SJSA1 (cell line): Measurements from ENCODE around the gene ATP8B3. TPM values are rescaled to one million over a fixed set of nuclear protein-coding genes. Genes with fewer than 3 reads are reported as not detected.
"Not testable (repeated sequence)": the region's sequence is repeated elsewhere in the genome, so short reads cannot be mapped to it uniquely, and the experiment has no call there.

Experiments
- DNase-seq, 2 experiments: peaks; one replicate each; pipeline ENCODE4 v3.0.0-alpha.2; 2015 to 2020; ENCODE audit warnings: low spot score in 2 of 2, low read depth in 1 of 2
- H3K27ac ChIP-seq: fragments of 250-450 bp; sonication (Bioruptor Pico); 2 replicates; pipeline ENCODE4 v1.5.1; 2020; ENCODE audit warnings: mild to moderate bottlenecking, moderate library complexity
- H3K27me3 ChIP-seq: fragments of 250-450 bp; sonication (Bioruptor Pico); replicated peaks from 2 replicates; pipeline ENCODE4 v1.5.1; 2020; ENCODE audit warnings: mild to moderate bottlenecking, moderate library complexity
- H3K36me3 ChIP-seq: fragments of 250-450 bp; sonication (Bioruptor Pico); 2 replicates; pipeline ENCODE4 v1.5.1; 2020; ENCODE audit warnings: mild to moderate bottlenecking
- H3K4me1 ChIP-seq: fragments of 250-450 bp; sonication (Bioruptor Pico); replicated peaks from 2 replicates; pipeline ENCODE4 v1.6.1; 2021; ENCODE audit warnings: mild to moderate bottlenecking
- H3K4me3 ChIP-seq: fragments of 250-450 bp; sonication (Bioruptor Pico); 2 replicates; pipeline ENCODE4 v1.5.1; 2020; ENCODE audit warnings: mild to moderate bottlenecking
- H3K9me3 ChIP-seq: fragments of 250-450 bp; sonication (Bioruptor Pico); replicated peaks from 2 replicates; pipeline ENCODE4 v1.5.1; 2020; ENCODE audit warnings: mild to moderate bottlenecking
- total RNA-seq: library from RNA; depleted of rRNA; stranded (reverse); fragments of >200 nt; shearing (Covaris generic); gene quantifications from 2 replicates; pipeline ENCODE4 v1.2.3, GENCODE V29; 2014

ATP8B3 gene
- total RNA-seq, 1 experiment from 2014 or later, result 3.8 TPM

- Histone ChIP-seq H3K36me3 (no peaks in the 10 kb centered on the region), H3K27me3 (peaks cover 84% of the 10 kb centered on the region), H3K4me3 (no peak overlapping the region), H3K27ac (no peak overlapping the region), H3K9me3 (no peaks in the 10 kb centered on the region), H3K4me1 (no peaks in the 10 kb centered on the region)
- DNase-seq, result no peak
These were observed 47.3 kb downstream of the ATP8B3 start for GRCh38 chr19:1764729-1765128.

- no peak for DNase-seq
- H3K27me3 ChIP-seq, result peaks cover 92% of the 10 kb centered on the region
- H3K4me1 ChIP-seq, result no peaks in the 10 kb centered on the region
- H3K36me3 ChIP-seq, result no peaks in the 10 kb centered on the region
- H3K9me3 ChIP-seq, result no peaks in the 10 kb centered on the region
- no peak overlapping the region for H3K4me3 ChIP-seq
- no peak overlapping the region for H3K27ac ChIP-seq
These were observed 48.1 kb downstream of the ATP8B3 start for GRCh38 chr19:1763648-1764639.

DNA sequence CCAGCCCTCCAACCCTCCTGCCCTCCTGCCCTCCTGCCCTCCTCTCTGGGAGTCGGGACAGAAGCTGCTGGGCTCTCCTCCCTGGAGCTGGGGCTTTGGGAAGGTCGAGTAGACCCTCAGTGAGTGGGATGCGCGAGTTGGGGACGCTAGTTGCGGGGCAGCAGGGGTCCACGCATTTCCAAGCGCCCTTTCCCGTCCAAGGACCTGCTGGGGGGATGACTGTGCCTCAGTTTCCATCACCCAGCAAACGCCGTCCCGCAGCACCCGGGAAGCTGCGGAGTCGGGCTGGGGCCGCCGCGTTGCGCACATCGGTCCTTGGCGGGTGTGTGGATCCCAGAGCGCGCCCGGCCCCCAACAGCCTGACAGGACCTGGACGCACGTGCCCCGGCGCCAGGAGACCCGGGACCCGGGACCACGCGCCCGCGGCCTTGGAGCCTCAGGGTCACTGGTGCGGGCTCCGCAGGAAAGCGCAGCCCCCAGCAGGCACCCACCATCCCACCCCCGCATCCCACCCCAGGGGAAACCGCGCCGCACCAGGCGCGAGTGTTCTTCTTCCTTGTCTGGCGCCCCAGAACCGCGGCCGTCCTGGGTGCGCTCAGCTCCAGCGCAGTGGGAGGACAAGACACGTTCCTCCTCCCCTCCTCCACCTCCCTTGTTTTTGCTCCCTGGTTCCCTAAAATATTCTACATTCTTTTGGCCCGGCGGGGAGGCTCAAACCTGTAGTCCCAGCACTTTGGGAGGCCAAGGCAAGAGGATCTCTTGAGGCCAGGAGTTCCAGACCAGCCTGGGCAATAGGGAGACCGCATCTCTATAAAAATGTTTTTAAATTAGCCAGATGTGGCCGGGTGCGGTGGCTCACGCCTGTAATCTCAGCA, 49.6 kb downstream of the ATP8B3 start:
- Histone ChIP-seq H3K4me3 (no peak overlapping the region), H3K27me3 (peaks cover 94% of the 10 kb centered on the region), H3K4me1 (no peaks in the 10 kb centered on the region), H3K36me3 (no peaks in the 10 kb centered on the region), H3K27ac (no peak overlapping the region), H3K9me3 (no peaks in the 10 kb centered on the region)
- no peak for DNase-seq

DNA sequence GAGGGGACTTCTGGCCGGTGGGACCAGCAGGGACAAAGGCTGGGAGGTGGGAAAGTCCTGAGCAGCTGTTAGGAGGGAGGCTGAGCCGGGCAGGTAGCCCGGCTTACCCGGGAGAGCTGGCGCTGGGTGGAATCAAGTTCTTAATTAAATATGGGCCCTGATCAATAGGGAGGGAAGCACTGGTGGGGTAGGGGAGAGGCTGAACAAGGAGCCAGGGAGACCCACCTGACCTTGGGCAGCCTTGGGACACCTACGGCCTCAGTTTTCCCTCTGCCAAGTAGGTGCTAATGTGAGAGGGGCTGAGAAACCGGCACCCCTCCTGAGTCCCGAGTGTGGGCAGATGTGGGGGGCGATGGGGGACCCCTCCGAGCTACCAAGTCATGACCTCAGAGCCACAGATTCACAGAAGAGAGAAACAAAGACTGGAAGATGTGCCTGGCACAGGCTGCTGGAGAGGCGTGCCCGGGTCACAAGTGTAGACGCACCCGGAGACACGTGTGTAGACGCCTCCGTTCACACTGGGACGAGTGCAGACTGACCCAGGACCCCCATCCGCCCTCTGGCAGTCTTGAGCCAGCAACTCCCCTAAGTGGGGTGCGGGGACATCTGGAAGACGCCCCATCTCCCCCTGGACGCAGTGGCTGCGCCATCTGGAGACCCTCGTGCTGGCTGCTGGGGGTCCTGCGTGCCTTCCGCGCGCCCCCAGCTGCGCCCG, 50.4 kb downstream of the ATP8B3 start:
- H3K4me3 ChIP-seq, result no peak overlapping the region
- no peak overlapping the region for H3K27ac ChIP-seq
- no peak for DNase-seq
- no peaks in the 10 kb centered on the region for H3K9me3 ChIP-seq
- peaks cover 94% of the 10 kb centered on the region for H3K27me3 ChIP-seq
- no peaks in the 10 kb centered on the region for H3K4me1 ChIP-seq
- H3K36me3 ChIP-seq, result no peaks in the 10 kb centered on the region

- H3K36me3 ChIP-seq, H3K4me3 ChIP-seq, DNase-seq, H3K4me1 ChIP-seq, H3K9me3 ChIP-seq, H3K27ac ChIP-seq: not testable (repeated sequence)
- H3K27me3 ChIP-seq, result peaks cover 94% of the 10 kb centered on the region
These were observed 51.1 kb downstream of the ATP8B3 start for GRCh38 chr19:1760786-1761527.

DNA sequence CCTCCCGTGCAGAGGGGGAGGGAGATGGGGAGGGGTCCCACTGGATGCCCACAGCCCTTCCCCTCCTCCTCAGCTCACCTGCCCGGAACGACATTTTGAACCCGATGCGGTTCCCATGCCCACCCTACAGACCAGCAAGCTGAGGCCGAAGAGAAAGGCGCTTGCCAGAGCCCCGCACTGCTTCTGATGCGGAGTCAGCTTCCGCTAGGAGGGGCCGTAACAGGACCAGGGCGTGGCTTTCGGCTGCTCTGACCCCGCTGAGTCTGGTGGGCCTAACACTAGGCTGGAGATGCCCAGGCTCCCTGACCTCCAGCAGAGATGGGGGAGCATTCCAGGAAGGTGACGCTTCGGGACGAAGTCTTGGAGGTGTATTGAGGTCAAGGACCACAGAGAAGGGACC, 52.1 kb downstream of the ATP8B3 start:
- Histone ChIP-seq H3K27ac (no peak overlapping the region), H3K4me3 (no peak overlapping the region), H3K27me3 (peaks cover 94% of the 10 kb centered on the region), H3K4me1 (no peaks in the 10 kb centered on the region), H3K9me3 (no peaks in the 10 kb centered on the region; the same call in 1 of the 2 replicates), H3K36me3 (no peaks in the 10 kb centered on the region)
- DNase-seq, result no peak

DNA sequence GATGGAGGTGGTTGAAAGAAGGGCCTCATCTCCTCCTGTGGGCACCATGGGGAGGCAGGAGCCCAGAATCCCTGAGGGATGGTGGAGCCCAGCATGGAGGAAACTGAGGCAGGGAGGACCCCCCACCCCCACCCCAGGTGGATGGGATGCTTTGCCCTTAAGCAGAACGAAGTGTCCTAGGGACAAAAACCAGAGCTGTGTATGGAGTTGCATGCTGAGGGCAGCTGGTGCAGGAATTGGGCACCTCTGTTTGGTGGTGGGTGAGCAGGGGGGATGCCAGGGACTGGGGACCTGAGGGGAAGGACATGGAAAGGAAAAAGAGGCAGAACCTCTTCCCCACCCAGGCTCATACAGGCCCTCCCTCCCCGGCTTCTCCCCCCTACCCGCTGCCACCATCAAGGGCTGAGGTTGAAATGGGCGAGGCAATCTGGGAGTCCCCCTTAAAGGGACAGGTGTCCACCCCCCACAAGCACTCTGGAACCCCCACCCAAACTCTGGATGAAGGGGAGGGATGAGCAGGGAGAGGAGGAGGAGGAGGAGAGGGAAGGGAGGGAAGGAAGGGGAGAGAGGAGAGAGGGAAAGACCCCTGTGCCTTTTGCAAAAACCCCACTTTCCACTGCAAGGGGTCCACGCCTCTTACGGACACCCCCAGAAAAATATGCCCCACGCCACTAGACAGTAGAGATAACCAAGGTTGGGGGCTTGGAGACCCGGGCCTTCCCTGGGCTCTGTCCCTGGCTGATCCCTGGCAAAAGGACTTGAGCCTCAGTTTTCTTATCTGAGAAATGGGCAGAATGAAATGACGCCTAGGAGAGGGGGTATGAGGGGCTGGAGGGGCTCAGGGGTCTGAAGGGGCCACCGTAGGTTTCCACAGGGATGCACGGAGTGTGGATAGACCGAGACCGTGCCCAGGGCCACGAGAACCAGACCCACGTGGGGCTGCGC, 52.8 kb downstream of the ATP8B3 start:
- DNase-seq, result no peak
- Histone ChIP-seq H3K36me3 (no peaks in the 10 kb centered on the region), H3K9me3 (no peaks in the 10 kb centered on the region; the same call in 1 of the 2 replicates), H3K4me3 (no peak overlapping the region), H3K4me1 (no peaks in the 10 kb centered on the region), H3K27me3 (peaks cover 94% of the 10 kb centered on the region), H3K27ac (no peak overlapping the region)

DNA sequence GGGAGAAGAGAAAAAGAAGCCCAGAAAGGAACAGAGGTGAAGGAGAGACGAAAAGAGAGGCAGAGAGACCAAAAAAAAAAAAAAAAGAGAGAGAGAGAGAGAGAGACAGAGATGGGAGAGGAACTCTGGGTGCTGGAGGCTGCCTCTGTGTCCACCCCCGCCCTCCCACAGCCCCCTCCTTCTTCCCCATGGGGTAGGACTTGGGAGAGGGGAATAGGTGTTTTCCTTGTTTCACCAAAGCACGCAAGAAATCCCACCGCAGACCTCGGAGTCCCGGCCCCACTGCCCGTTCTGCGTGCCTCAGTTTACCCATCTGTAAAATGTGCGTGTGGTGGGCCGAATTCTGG, 53.9 kb downstream of the ATP8B3 start:
- Histone ChIP-seq H3K4me1 (no peaks in the 10 kb centered on the region), H3K36me3 (no peaks in the 10 kb centered on the region), H3K9me3 (no peaks in the 10 kb centered on the region; the same call in 1 of the 2 replicates), H3K27me3 (peaks cover 87% of the 10 kb centered on the region), H3K4me3 (no peak overlapping the region), H3K27ac (no peak overlapping the region)
- DNase-seq, result no peak

DNA sequence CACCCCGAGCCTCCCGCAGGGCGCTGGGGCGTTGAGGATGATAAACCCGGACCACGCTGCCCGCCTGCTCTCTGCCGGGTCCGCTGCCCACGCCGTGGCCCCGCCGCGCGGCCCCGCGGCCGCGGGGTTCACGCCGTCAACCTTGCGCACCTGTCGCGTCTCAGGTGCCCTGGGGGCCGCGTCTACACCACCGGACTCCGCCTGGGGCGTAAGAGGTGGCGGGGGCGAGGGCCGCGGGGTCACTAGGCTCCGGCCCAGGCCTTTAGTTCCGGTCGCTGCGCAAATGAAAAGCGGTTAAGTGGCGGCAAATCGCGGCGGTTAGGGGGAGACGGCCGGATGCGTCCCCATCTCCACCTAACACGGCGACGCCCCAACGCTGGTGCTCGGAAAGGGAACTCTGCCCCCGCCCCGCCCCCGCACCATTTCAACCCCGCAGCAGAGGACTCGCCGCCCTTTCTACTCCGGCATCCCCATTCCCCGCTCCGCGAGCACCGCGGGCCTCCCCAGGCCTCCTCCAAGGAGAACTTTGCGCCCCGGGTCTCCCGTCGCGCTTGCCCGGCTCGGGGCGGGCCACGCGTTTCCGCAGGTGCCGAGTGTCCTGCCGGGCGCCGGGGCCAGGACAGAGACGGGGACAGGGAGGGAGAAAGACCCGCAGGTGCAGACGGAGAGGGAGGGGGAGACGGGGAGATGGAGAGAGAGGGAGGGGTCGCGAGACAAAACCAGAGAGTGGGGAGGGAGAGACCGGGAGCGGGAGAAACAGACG, 54.4 kb downstream of the ATP8B3 start:
- DNase-seq, result no peak
- Histone ChIP-seq H3K36me3 (no peaks in the 10 kb centered on the region), H3K9me3 (no peaks in the 10 kb centered on the region; the same call in 1 of the 2 replicates), H3K4me1 (no peaks in the 10 kb centered on the region), H3K27ac (no peak overlapping the region), H3K4me3 (no peak overlapping the region), H3K27me3 (peaks cover 87% of the 10 kb centered on the region)

DNA sequence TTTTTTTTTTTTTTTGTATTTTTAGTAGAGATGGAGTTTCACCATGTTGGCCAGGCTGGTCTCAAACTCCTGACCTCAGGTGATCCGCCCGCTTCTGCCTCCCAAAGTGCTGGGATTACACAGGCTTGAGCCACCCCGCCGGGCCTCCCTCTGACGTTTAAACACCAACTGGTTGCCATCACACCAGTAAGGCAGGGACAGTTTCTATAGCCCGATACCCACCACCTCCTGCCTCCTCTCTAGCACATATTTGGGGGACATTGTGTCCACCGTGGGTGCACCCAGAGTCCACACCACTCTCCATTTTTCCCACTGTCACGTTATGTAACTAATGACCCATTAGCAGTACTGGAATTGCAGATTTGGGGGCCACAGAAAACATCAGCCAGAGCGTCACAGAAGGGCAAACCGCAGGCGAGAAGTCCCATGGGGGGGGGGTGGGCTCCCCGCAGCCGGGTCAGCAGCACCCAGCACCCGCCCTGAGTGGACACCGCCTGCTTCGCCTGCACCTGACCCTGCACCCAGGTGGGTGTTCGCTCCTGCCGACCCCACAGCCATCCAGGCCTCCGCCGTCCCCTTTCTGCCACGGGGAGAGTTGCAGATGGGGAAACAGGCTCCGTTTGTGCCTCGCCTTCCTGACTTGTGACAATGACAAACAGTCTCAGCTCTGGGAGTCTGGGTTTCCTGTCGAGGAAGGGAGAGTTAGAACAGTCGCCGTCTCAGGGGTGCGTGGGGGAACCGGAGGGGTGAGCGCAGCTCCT, 55.2 kb downstream of the ATP8B3 start:
- Histone ChIP-seq H3K4me1 (no peaks in the 10 kb centered on the region), H3K9me3 (no peaks in the 10 kb centered on the region; the same call in 1 of the 2 replicates), H3K36me3 (no peaks in the 10 kb centered on the region), H3K4me3 (no peak overlapping the region), H3K27ac (no peak overlapping the region), H3K27me3 (peaks cover 87% of the 10 kb centered on the region)
- DNase-seq, result no peak

DNA sequence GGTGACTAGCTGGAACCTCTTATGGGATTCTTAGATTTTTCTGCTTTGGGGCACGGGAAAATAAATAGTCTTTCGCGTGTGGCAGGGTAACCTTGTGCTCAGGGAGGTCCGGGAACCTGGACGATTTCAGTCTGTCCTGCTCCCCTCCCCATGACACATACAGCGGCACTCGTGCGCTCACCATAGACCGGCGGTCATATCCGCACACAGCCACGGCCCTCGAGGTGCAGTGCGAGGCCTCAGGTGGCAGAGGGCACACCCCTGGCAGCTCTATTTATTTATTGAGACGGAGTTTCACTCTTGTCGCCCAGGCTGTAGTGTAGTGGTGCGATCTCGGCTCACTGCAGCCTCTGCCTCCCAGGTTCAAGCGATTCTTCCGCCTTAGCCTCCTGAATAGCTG, 55.8 kb downstream of the ATP8B3 start:
- Histone ChIP-seq H3K9me3 (no peaks in the 10 kb centered on the region; the same call in 1 of the 2 replicates), H3K36me3 (no peaks in the 10 kb centered on the region), H3K4me1 (no peaks in the 10 kb centered on the region), H3K27ac (no peak overlapping the region), H3K27me3 (peaks cover 87% of the 10 kb centered on the region), H3K4me3 (no peak overlapping the region)
- no peak for DNase-seq
